Right cardiac atrium (tissue), 5 donors: Measurements from ENCODE around the gene MST1R. TPM values are rescaled to one million over a fixed set of nuclear protein-coding genes. Genes with fewer than 3 reads are reported as not detected.
"Not testable (repeated sequence)": the region's sequence is repeated elsewhere in the genome, so short reads cannot be mapped to it uniquely, and the experiment has no call there.

Source experiments
- ATAC-seq, 2 donors: fragments of 200-7000 bp; cut with Tn5 transposase; one replicate each; pipeline versions ENCODE4 v1.8.0 to v1.9.1; 2020; ENCODE audit warnings: moderate library complexity in 2 of 2, mild to moderate bottlenecking in 1 of 2
- DNase-seq, 3 donors: peaks; one replicate each; pipeline ENCODE4 v3.0.0-alpha.2; 2020
- H3K27ac ChIP-seq: one replicate; pipeline ENCODE4 v1.5.1; 2013; ENCODE audit warnings: mild to moderate bottlenecking, low read length, control low read depth, moderate library complexity
- H3K27me3 ChIP-seq: one replicate; pipeline ENCODE4 v1.6.1; 2013; ENCODE audit not compliant: control insufficient read depth, insufficient read depth
- H3K4me1 ChIP-seq: one replicate; pipeline ENCODE4 v1.6.1; 2013; ENCODE audit warnings: low read length; ENCODE audit not compliant: control insufficient read depth, insufficient read depth
- H3K4me3 ChIP-seq: one replicate; pipeline ENCODE4 v1.5.1; 2013; ENCODE audit warnings: low read length, control low read depth
- H3K9me3 ChIP-seq: one replicate; pipeline ENCODE4 v1.6.1; 2013; ENCODE audit warnings: low read length; ENCODE audit not compliant: control insufficient read depth
- WGBS: extraction: QIAGEN DNeasy Blood & Tissue Kit; methylation state at CpG from one replicate; pipeline ENCODE4 v1.1.7; 2013; 5-methylcytosine and 5-hydroxymethylcytosine counted together
- intact Hi-C, 4 donors: fragments of 100-400 bp; cut with DNase I; formaldehyde crosslinking; loops; one replicate each; pipeline versions ENCODE4 v1.11.0 to v1.14.0; 2022 to 2023
- polyA plus RNA-seq: library from polyadenylated mRNA; stranded (reverse); fragments of 200-250 nt; gene quantifications from one replicate; pipeline ENCODE4 v1.2.3, GENCODE V29; 2013
- total RNA-seq, 4 donors: library from RNA; stranded (reverse); fragmentation: NEBNext Ultra II Directional; extraction: Animal tissue kit (Norgen Biotek cat#: 25700); gene quantifications; one replicate each; pipeline ENCODE4 v1.2.1, GENCODE V29; 2021
- donor health status: healthy with polysubstance abuse.
- donor health status: DM: no; HTN: yes; CAD: no.
- donor health status: DM: no; HTN: no; CAD: no.
- donor health status: DM: no; HTN: yes; CAD: no; lungs with severe emphysema.
- donor health status: DM: yes; HTN: yes; CAD: no.

The MST1R gene
- total and polyA plus RNA-seq, 5 donors, result 0.94 to 2.7 (median 1.9) TPM

DNA sequence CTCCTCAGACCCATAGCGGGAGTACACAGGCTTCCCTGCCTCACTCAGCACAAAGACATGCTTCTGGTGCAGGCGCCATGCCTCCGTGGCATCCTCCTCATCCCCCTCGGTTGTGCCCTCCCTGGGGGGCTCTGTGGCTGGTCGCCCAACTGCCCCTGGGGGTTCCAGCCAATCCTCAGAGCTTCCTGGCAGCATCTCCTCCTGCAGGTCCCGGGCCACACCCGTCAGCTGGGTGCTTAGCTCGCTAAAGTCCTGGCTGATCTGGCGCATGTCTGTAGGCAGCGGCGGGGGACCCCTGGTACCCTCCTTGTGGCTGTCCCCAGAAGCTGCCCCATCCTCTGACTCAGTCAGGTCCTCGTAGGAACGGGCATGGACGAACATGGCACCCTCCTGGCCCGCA is 7.9 kb upstream of the MST1R start:
- ATAC-seq, result no peak

DNA sequence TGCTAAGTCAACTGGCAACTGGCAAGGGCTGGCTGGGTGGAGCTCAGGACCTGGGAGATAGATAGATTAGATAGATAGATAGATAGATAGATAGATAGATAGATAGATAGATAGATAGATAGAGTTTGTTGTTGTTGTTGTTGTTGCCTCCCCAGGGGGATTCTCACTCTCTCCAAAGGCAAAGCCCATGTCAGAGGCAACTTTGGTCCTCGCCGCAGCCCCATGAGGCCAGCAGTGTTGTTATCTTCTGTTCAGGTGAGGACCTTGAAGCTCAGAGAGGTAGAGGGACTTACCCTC is 7.4 kb upstream of the MST1R start:
- no peak for DNase-seq
- 97% methylated on average over 2 of the region's 2 CpGs for WGBS
- Histone ChIP-seq H3K27me3 (no peaks in the 10 kb centered on the region), H3K4me1 (no peaks in the 10 kb centered on the region), H3K9me3 (no peaks in the 10 kb centered on the region), H3K4me3 (no peak overlapping the region), H3K27ac (no peak overlapping the region)
- no peak for ATAC-seq
- intact Hi-C loops, result no loop called here

More for the DNA sequence above, 7.9 kb upstream of the MST1R start:
- Histone ChIP-seq H3K27ac (no peak overlapping the region), H3K4me3 (no peak overlapping the region), H3K9me3 (no peaks in the 10 kb centered on the region), H3K4me1 (no peaks in the 10 kb centered on the region), H3K27me3 (no peaks in the 10 kb centered on the region)
- 92% methylated on average over 15 of the region's 15 CpGs for WGBS
- DNase-seq, result no peak
- intact Hi-C loops, result no loop called here

DNA sequence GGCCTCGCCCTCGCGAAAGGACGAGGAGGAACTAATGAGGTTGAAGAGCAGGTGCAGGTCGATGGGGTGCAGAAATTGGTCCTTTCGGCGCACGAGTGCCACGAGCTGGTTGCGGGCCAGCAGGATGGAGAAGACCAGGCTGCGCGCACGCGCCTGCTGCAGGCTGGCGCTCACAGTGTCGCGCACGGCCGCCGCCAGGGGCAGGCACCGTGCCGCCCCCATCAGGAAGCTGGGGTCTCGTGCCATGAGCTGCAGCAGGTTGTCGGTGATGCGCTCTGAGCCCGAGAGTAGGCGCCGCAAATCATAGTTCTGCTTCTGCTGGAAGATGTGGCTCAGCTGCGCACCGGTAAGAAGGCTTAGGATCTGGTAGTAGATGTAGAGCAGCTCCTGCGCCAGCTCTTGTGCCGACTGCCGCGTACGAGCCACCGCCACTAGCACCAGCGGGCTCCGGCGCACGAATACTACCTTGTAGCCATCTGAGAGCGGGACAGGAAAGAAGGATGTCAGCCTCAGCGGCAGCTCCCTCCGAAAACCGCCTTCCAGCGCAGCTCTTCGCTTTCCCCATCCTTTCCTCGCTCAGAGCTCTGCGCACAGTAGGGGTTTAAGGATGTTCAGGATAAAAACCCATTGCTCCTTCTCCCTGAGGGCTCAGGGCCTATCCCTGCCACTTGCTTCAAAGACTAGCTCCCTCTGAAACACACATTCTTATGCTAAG is 6.9 kb upstream of the MST1R start:
- 73% methylated on average over 48 of the region's 48 CpGs for WGBS
- Histone ChIP-seq H3K27me3 (no peaks in the 10 kb centered on the region), H3K4me1 (no peaks in the 10 kb centered on the region), H3K9me3 (no peaks in the 10 kb centered on the region), H3K4me3 (no peak overlapping the region), H3K27ac (no peak overlapping the region)
- DNase-seq (no peak), ATAC-seq (no peak)
- intact Hi-C loops, result no loop called here

DNA sequence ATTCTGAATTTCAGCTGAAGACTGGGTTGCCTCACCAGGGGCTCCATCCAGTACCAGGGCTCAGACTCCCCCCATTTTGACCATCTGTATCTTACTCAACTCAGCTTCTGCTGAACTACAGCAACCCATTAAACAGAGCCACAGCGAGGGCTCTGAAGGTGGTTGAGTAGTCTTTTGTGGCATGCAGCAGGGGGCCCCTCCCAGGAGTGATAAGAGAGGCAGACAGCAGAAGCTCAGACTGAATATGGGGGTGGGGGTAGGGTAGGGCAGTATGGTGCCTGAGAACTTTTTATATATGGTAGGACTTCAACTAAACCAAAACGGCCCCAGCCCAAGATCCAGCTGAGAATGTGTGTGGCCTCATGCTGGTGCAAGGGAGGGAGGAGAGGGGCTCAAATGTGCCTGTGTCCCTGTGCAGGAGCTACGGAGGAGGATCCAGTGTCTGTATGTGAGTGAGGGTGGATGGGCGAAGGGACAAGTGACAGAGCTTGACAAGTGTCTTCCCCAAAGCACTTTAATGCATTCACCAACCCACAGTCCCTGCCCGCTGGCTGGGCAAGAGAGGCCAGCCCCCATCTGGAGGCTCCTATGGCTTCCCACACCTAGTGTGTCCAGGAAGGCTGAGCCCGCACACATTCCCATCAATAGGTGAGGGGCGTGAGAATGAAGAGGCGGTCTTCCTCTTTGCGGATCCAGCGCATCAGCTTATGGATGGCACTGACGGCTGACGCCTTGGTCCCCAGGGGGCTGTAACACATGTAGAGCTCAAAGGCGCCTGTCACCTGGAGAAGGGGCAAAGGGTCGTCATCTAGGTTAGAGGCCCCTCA is 4.9 kb upstream of the MST1R start:
- no peaks in the 10 kb centered on the region for H3K4me1 ChIP-seq
- no peak for ATAC-seq
- H3K4me3 ChIP-seq, result no peak overlapping the region
- DNase-seq, result no peak
- H3K27me3 ChIP-seq, result no peaks in the 10 kb centered on the region
- H3K9me3 ChIP-seq, result no peaks in the 10 kb centered on the region
- intact Hi-C loops, result loop anchor here in 2 of 4 donors (5.0 to 10.0 kb wide), 2 partner anchors 66 to 104 kb away; partner anchors contain the start of gene INKA1 (in 1 of the 2)
- H3K27ac ChIP-seq, result no peak overlapping the region
- WGBS, result 90% methylated on average over 14 of the region's 14 CpGs

DNA sequence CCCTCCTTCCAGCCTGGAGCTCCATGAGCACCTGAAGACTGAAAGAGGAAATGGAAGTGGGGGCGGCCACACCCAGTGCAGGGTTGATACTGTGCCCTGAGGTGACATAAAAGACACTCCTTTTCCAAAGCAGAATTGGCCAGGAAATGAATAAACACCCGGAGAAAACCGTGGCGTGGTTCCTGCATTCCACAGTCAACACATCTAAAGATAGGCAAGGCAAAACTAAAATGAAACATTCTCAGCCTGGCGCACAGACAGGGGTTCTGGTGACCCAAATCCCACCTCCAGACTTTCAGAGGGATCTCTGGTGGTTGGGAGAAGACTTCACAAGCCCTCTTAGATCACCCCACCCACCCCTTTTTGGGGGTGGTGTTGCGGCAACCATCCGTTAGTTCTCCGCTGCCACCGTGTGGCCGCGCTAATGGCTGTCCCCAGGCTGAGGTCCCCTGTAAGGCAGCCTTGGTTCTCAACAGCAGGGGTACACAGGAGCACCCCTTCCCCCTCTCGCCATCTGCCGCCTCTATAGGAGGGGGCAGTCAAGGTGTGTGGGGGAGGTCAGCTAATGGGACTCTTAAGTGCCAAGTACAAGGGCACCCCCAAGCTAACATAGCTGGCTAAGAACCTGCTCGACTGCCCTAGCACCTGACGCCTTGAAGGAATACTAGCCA is 2.5 kb upstream of the MST1R start:
- Histone ChIP-seq H3K9me3 (no peaks in the 10 kb centered on the region), H3K4me1 (no peaks in the 10 kb centered on the region), H3K27ac (no peak overlapping the region), H3K4me3 (no peak overlapping the region), H3K27me3 (no peaks in the 10 kb centered on the region)
- whole genome bisulfite sequencing, result 15% methylated on average over 15 of the region's 15 CpGs
- intact Hi-C loops, result loop anchor here in 3 of 4 donors (2.0 to 10.0 kb wide), 4 partner anchors 64 to 105 kb away; partner anchors contain the start of gene INKA1 (in 1 of the 3)
- peak; percentile 54 to 82 (median 77) for DNase-seq
- peak; percentile 55 to 59 for ATAC-seq

DNA sequence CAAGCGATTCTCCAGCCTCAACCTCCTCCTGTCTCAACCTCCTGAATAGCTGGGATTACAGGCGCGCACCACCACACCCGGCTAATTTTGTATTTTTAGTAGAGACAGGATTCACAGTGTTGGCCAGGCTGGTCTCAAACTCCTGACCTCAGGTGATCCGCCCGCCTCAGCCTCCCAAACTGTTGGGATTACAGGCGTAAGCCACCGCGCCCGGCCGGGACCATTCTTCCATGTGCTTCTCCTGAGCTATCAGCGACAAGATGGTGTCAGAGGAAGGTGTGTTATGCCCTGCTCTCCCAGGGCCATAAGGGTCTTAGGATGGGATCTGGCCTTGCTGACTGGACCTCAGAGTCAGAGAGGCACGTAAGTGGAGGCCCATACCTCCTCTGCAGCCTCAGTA is 775 bp upstream of the MST1R start:
- not testable (repeated sequence) for H3K27me3 ChIP-seq, H3K27ac ChIP-seq, H3K4me1 ChIP-seq, H3K4me3 ChIP-seq, DNase-seq, ATAC-seq, H3K9me3 ChIP-seq
- intact Hi-C loops, result loop anchor here in 2 of 4 donors (5.0 to 10.0 kb wide), 2 partner anchors 100 to 102 kb away; partner anchors contain the start of gene INKA1 (in 2 of the 2)
- WGBS, result 98% methylated on average over 13 of the region's 13 CpGs

DNA sequence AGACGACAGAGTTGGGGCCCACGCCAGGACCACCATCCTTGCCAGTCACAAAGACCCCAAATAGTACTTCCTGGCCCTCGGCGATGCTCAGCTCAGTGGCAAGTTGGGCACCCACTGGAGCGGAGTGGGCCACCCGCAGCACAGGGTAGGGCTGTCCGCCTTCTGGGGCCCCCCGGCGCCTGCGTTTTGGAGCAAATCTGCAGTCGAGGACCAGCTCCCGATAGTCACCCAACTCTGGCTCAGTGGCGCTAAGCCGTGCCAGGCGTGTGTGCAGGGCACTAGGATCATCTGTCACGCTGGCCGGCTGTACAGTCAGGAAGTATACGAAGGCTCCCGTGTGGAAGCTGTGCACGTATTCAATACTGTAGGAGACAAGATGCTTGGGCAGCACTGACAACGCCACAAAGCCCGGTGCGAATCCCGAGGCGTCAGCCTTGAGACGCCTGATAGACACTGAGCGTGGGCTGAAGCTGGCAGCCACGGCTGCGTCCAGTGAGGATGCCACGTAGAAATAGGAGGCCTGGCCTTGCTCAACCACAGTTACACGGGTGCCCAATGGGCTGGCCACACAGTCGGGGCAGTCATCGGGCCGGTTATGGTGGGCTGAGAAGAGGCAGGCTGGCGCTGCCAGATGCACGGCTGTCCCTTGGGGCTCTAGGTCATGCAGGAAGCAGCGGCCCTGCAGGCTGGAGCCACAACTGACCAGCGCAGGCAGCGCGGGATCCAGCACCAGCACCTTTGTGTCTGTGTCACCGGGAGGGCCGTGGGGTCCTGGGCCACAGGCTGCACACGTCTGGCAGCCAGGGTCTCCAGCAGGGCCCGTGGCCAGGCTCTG is 945 bp downstream of the MST1R start:
- Histone ChIP-seq H3K9me3 (no peaks in the 10 kb centered on the region), H3K4me3 (no peak overlapping the region), H3K4me1 (no peaks in the 10 kb centered on the region), H3K27me3 (no peaks in the 10 kb centered on the region), H3K27ac (no peak overlapping the region)
- DNase-seq (peak in 1 of 3 donors; percentile 24), ATAC-seq (no peak)
- intact Hi-C loops, result loop anchor here in 2 of 4 donors (5.0 to 10.0 kb wide), 2 partner anchors 98 to 100 kb away; partner anchors contain the start of gene INKA1 (in 2 of the 2)
- WGBS, result 91% methylated on average over 44 of the region's 44 CpGs

DNA sequence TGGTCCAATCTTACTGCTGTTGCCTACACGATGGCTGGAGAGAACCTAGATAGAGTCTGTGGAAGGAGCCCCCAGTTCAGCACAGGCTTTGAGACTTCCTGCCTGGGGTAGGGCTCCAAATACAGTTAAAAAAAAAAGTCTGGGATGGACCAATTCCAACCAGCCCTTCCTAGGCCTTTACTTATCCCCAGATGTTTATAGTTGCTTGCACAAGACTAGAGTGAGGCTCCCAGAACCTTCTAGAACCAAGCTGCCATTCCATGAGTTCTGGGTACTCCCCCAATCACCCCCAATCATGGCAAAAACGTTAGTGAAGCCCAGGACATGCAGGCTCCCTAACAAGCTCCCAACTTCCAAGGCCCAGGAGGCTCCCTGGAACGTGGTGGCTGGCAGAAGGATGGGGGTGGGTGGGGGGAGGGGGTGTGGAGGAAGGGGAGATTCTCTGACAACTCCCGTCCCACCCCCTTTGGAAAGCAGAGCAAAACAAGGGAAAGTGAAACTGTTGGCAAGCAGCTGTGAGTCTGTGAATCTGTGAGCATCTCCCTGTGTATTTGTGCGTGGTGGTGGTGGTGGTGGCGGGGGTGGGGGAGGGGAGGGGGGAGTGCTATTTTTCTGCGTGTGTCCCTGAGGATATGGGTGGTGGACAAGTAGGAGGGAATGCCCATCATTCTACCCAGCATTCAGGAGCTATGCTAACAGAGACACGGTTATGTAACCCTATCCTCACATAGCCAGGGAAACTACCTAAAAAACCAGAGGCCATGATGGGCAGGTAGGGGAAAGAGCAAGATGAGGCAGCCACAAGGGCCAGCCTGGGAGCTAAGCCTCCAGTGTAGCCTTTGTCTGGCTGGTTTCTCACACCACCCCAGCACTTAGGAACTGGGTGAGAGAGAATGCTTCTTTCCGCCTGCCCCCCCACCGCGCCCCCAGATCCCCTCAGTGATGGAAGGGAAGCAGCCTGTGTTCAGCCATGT is 2.0 kb downstream of the MST1R start:
- 57% methylated on average over 11 of the region's 11 CpGs for WGBS
- Histone ChIP-seq H3K4me1 (no peaks in the 10 kb centered on the region), H3K27me3 (no peaks in the 10 kb centered on the region), H3K27ac (no peak overlapping the region), H3K4me3 (no peak overlapping the region), H3K9me3 (no peaks in the 10 kb centered on the region)
- ATAC-seq, result no peak
- DNase-seq, result no peak
- intact Hi-C loops, result loop anchor here in 2 of 4 donors (5.0 to 10.0 kb wide), 2 partner anchors 97 to 99 kb away; partner anchors contain the start of gene INKA1 (in 2 of the 2)

DNA sequence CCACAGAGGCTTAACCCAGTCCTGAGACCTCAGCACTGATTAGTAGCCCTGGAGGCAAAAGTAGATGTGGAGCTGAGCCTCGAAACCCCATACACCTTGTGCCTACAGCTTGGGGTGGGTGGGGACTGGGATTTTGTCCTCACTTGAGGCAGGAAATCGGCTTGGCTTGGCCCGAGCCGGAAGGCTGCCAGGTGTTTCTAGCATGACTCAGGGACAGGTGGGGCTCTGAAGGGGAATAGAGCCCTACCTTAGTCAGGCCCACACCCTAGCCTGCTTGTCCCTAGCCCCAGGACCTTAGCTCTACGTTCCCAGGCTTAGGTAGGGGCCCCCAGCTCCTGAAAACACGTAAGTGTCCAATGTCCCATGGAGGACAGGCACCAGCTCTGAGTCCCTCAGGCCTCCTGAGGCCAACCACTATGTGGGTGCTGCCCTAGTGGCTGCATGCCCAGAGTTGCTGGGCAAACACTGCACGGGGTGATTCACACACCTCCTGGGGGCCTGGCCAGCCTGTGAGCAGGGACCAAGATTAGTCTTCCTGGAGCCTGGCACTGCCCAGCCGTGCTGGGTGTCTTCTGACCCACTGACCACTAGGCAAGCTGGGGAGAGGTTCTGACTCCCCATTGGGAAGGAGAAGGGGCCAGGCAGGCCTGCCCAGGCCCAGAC is 3.1 kb downstream of the MST1R start:
- DNase-seq (peak; percentile 46 to 72 (median 69)), ATAC-seq (peak; percentile 54 to 55)
- H3K4me1 ChIP-seq, result no peaks in the 10 kb centered on the region
- H3K27me3 ChIP-seq, result no peaks in the 10 kb centered on the region
- no peak overlapping the region for H3K4me3 ChIP-seq
- H3K27ac ChIP-seq, result no peak overlapping the region
- WGBS, result 67% methylated on average over 8 of the region's 8 CpGs
- intact Hi-C loops, result loop anchor here in 2 of 4 donors (5.0 to 10.0 kb wide), 2 partner anchors 96 to 98 kb away; partner anchors contain the start of gene INKA1 (in 2 of the 2)
- H3K9me3 ChIP-seq, result no peaks in the 10 kb centered on the region
